C4-2B (cell line): ENCODE data around the gene RASA2.
"Not testable (repeated sequence)": the region's sequence is repeated elsewhere in the genome, so short reads cannot be mapped to it uniquely, and the experiment has no call there.

Source experiments
- CTCF ChIP-seq: fragments of 450-650 bp; conservative IDR thresholded peaks from 2 replicates; pipeline ENCODE4 v1.5.1; 2017; ENCODE audit warnings: mild to moderate bottlenecking
- ZFX ChIP-seq: fragments of 450-650 bp; IDR thresholded peaks from 2 replicates; pipeline ENCODE4 v1.6.1; 2017

GRCh38 chr3:141628868-141629441 lies 142.1 kb downstream of the RASA2 start:
- TF ChIP-seq CTCF, ZFX: not testable (repeated sequence)
